ENCODE data around the gene KCNN4.
"Not testable (repeated sequence)": the region's sequence is repeated elsewhere in the genome, so short reads cannot be mapped to it uniquely, and the experiment has no call there.

Gene KCNN4

GRCh38 chr19:43774103-43774939 is 6.5 kb downstream of the KCNN4 start:
- DNase-seq (no peak), ATAC-seq (no peak)

GRCh38 chr19:43773725-43774102 is 7.1 kb downstream of the KCNN4 start:
- DNase-seq (no peak), ATAC-seq (no peak)

GRCh38 chr19:43769256-43769655 is 11.5 kb downstream of the KCNN4 start:
- ATAC-seq (no peak), DNase-seq (no peak)

- no peak for ATAC-seq
- no peak for DNase-seq
These were observed 12.3 kb downstream of the KCNN4 start for GRCh38 chr19:43768273-43769050.

- no peak for ATAC-seq
- DNase-seq: no peak
These were observed 13.0 kb downstream of the KCNN4 start for GRCh38 chr19:43767818-43768217.

GRCh38 chr19:43767316-43767715 is 13.5 kb downstream of the KCNN4 start:
- no peak for DNase-seq
- ATAC-seq: no peak

GRCh38 chr19:43766755-43767043 is 14.1 kb downstream of the KCNN4 start:
- ATAC-seq: no peak

GRCh38 chr19:43765109-43765876 is 15.5 kb downstream of the KCNN4 start:
- DNase-seq: peak; percentile 85
- ATAC-seq: peak; percentile 86

More at GRCh38 chr19:43766755-43767043, 14.1 kb downstream of the KCNN4 start:
- no peak for DNase-seq

GRCh38 chr19:43764684-43765083 is 16.1 kb downstream of the KCNN4 start:
- DNase-seq: not testable (repeated sequence)

GRCh38 chr19:43763473-43763939 is 17.3 kb downstream of the KCNN4 start:
- DNase-seq (peak; percentile 52), ATAC-seq (peak; percentile 7)

More at GRCh38 chr19:43764684-43765083, 16.1 kb downstream of the KCNN4 start:
- not testable (repeated sequence) for ATAC-seq

GRCh38 chr19:43762814-43763213 is 18.0 kb downstream of the KCNN4 start:
- ATAC-seq: no peak

GRCh38 chr19:43760941-43761340 is 19.8 kb downstream of the KCNN4 start:
- DNase-seq (no peak), ATAC-seq (no peak)

More at GRCh38 chr19:43762814-43763213, 18.0 kb downstream of the KCNN4 start:
- DNase-seq: no peak

GRCh38 chr19:43759515-43759914 is 21.3 kb downstream of the KCNN4 start:
- DNase-seq: no peak
- ATAC-seq: no peak

GRCh38 chr19:43755256-43755801 is 25.4 kb downstream of the KCNN4 start:
- ATAC-seq (no peak), DNase-seq (peak; percentile 89)

- ATAC-seq: peak; percentile 79
- DNase-seq: peak; percentile 99
These were observed 26.1 kb downstream of the KCNN4 start, which contains the start of gene SMG9 for GRCh38 chr19:43754503-43755255. TSS of gene SMG9 (minus strand) at chr19:43754962. CDS start at chr19:43750741, 4,221 bp downstream.

GRCh38 chr19:43754253-43754502 is 26.6 kb downstream of the KCNN4 start:
- ATAC-seq: no peak
- no peak for DNase-seq

- DNase-seq (no peak), ATAC-seq (no peak)
These were observed 28.4 kb downstream of the KCNN4 start for GRCh38 chr19:43752287-43752875.

GRCh38 chr19:43751466-43752220 is 29.1 kb downstream of the KCNN4 start:
- DNase-seq (no peak), ATAC-seq (no peak)

GRCh38 chr19:43749898-43750297 is 30.9 kb downstream of the KCNN4 start:
- DNase-seq: no peak
- no peak for ATAC-seq

- DNase-seq (no peak), ATAC-seq (no peak)
These were observed 31.6 kb downstream of the KCNN4 start for GRCh38 chr19:43749152-43749551.
